NOMO-1 (cell line): ENCODE results near the gene EVC2.

ENCODE experiments used
- DNase-seq, 2 experiments: peaks; one replicate each; lab custom pipeline; 2025; ENCODE audit not compliant: unreplicated experiment in 2 of 2; lab: John Stamatoyannopoulos, UW

EVC2 gene

GRCh38 chr4:5686338-5686737 lies 22.0 kb downstream of the EVC2 start:
- DNase-seq, result no peak

- DNase-seq, result no peak
Measured at GRCh38 chr4:5685296-5685695, 23.1 kb downstream of the EVC2 start.

DNA sequence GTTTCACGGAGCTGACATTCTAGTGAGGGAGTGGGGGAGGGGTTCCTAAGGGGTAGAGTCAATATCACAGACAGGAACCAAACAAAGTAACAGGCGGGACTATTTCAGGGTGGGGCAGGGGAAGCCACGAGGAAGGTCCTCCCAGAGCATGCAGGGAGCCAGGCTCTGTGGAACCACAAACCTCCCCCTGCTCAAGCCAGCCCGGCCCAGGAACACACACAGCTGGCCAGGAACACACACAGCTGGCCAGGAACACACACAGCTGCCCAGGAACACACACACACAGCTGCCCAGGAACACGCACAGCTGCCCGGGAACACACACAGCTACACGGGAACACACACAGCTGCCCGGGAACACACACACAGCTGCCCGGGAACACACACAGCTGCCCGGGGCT lies 24.8 kb downstream of the EVC2 start:
- no peak for DNase-seq

DNA sequence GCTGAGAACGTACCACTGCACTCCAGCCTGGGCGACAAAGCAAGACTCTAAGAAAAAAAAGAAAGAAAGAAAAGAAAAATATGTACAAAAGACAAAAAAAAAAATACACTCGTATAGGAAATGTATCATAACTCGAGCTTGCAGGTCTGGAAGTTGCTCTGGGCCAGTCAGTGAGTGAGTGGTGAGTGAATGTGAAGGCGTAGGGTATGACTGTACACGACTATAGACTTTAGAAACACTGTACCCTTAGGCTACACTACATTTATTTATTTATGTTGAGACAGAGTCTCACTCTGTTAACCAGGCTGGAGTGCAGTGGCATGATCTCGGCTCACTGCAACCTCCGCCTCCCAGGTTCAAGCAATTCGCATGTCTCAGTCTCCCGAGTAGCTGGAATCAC lies 29.4 kb downstream of the EVC2 start:
- DNase-seq, result no peak

DNA sequence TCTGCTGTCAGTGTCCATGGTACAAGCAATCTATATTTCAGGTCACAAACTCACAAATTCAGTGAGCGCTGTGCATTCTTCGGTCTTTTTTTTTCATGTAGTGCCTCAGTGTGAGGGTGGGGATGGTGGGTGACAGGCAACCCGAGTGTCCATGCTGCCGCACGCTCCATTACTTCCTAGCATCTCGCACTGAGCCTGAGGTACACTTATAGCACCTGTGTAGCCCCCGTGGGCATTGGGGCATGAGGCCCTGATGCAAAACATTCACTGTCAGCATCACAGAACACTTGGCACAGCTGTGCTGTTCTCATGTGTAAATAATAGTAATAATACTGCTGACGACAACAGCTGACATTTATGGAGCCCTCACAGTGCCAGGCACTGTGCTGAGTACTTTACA lies 31.6 kb downstream of the EVC2 start:
- DNase-seq, result no peak

- no peak for DNase-seq
Measured at GRCh38 chr4:5666741-5667140, 41.6 kb downstream of the EVC2 start.

DNA sequence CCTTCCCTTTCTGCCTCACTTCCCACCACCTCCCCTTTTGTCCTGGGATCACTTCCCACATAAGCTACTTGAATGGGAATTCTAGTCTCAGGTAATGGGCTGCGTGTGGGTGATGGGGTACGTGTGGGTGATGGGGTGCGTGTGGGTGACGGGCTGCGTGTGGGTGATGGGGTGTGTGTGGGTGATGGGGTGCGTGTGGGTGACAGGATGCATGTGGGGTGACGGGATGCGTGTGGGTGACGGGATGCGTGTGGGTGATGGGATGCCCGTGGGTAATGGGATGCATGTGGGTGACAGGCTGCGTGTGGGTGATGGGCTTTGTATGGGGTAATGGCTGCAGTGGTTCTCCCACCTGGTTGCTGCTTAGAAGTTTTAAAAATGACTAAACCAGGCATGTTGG lies 43.6 kb downstream of the EVC2 start:
- DNase-seq, result no peak

DNA sequence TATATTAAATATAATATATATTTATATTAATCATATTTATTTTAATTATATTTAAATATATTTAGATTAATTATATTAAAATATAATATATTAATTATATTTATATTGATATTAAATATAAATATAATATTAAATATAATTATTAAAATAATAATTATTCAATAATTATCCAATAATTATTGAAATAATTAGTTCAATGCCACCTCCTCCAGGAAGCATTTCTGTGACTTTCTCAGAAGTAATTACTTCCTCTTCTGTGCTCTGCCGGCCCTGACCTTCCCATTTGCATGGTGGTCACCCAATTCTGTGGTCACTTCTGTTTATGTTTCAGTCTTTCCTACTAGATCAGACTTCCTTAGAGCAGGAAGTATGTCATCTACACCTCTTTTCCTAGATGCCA lies 45.8 kb downstream of the EVC2 start:
- no peak for DNase-seq

DNA sequence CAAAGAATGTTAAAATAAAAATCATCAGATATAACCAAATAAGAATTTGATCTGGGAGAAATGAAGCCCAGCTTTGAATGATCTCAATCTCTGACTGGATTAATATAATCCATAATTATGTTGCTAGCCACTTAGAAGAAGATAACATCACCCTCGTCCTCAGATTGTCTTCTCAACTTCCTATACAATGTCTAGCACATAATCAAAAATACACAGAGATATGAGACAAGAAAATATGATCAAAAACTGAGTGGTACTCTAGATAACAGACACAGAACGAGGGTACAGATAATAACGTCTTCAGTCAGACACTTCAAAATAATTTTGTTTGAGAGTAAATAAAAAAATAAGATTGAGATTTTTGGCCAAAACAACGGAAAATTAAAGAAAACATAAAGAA lies 47.1 kb downstream of the EVC2 start:
- no peak for DNase-seq

DNA sequence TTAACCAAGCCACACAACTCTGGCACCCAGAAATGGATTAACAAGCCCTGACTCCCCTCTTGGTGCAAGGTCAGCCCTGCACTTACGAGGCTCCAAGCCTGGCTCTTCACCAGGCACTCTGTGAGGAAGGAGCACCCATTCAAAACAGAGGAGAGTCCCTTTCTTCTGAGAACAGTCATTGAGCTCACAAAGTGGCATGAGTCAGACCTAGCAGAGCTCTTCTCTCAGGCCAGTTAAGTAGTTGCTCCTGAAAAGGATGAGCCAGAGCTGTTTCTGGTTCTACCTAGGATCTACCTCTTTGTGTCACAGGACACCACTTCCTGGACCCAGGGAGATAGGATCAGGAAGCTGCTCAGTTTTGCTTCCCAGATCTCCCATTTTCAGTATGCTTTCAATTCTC lies 48.2 kb downstream of the EVC2 start:
- DNase-seq, result no peak

GRCh38 chr4:5658974-5659373 lies 49.4 kb downstream of the EVC2 start:
- DNase-seq, result no peak

DNA sequence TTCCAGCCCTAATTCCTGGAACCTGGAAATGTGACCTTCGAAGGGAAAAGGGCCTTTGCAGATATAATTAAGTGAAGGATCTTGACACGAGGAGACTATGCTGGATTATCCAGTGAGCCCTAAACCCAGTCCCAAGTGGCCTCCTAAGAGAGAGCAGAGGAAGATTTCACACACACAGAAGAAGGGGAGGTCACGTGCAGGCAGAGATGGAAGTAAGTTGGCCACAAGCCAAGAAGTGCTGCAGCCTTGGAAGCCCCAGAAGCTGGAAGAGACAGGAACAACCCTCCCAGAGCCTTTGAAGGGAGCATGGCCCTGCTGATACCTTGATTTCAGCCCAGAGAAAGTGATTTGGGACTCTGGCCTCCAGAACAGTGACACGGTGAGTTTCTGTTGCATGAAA lies 51.9 kb downstream of the EVC2 start:
- DNase-seq, result no peak

- no peak for DNase-seq
Measured at GRCh38 chr4:5654791-5655190, 53.6 kb downstream of the EVC2 start.

- no peak for DNase-seq
Measured at GRCh38 chr4:5651089-5651488, 57.3 kb downstream of the EVC2 start.

DNA sequence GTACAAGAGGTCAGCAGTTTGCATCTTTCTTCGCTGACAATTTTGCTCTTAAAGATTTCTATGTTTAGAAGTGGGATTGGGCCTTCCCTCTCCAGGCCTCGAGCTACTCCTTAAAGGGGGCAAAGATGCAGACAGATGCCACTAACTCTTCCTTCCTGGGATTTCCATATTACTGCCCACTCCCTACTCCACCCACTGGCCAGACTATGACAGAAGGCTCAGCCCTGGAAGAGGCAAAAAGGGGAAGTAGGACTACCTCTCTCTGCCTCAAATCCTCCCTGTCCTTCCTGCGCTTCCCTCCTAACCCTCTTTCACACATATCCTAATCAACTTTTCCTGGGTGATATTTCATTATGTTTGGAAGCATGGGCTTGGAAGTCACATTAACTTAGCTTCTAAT lies 58.3 kb downstream of the EVC2 start:
- no peak for DNase-seq

DNA sequence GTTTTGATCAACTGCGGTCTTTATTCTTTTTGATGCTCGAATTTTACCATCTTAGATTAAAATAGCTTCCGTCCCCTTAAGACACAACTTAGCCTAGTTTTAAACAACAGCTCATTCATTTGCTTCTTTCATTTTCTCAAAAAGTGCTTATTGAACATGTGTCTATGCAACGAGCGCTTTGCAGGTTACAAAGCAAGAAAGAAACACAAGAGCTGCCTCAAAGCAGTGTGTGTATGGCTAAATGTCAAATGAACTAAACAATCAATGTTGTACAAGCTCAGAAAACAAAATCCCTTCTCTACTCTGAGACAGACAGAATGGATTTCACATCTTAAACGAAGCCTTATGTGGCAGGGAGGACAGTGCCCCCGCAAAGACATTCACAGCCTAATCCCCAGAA lies 61.0 kb downstream of the EVC2 start:
- no peak for DNase-seq

GRCh38 chr4:5640096-5640495 lies 68.3 kb downstream of the EVC2 start:
- DNase-seq, result no peak

GRCh38 chr4:5639556-5639955 lies 68.8 kb downstream of the EVC2 start:
- DNase-seq, result no peak

DNA sequence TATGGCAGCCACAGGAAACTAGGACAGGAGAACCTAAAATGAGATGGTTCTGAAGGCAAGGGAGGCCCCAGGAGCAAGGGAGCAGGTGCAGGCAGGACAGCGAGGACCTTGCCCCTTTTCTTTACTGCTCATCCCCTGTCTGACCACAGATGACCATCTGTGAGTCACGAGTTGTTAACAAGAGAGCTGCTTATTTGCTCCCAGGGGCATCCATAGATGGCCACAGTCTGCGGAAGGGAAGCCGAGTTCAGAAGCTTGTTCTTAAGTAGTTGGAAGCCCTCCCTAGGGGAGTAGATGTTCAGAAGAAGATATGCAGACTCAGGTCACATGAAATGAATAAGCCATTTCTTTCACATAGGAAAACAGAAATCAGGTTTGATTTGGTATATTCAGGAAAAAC lies 69.4 kb downstream of the EVC2 start:
- DNase-seq, result no peak

DNA sequence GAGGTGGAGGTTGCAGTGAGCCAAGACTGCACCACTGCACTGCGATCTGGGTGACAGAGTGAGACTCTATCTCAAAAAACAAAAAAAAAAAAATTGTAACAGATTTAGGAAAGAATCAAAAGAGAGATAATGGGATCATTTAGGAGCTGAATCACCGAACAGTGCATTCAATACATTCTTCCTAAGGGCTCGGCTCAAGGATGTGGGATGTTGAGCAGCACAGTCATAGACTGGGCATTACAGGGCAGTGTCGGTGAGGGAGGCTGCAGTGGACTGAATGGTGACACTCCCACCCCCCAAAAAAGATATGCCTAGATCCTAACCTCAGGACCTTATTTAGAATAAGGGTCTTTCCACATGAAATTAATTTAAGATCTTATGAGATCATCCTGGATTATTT lies 70.0 kb downstream of the EVC2 start:
- DNase-seq, result no peak

- no peak for DNase-seq
Measured at GRCh38 chr4:5636766-5637670, 71.3 kb downstream of the EVC2 start.

- no peak for DNase-seq
Measured at GRCh38 chr4:5635826-5636195, 72.5 kb downstream of the EVC2 start.

DNA sequence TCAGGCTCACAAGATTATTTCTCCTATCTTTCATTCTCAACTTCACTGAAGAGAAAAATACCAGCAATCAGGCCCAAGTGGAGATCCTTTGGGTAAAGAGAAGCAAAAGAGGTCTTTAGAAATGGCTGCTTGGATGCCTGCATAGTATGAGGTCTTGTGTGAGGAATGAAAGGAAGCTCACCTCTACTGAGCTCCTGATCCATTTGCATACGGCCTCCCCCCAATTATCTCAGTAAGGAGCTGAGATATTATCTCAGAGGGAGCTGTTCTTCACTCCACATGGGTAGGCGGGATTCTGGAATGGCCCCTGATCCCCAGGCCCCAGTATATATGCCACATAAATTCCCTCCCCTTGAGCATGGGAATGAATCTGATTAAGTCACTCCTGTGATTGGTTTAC lies 75.8 kb downstream of the EVC2 start:
- DNase-seq, result no peak
